K562 (cell line): ENCODE measurements around the gene SNRNP70.

Experiments
- CTCF ChIP-seq, 3 experiments: IDR thresholded peaks in 2 of 3; conservative IDR thresholded peaks in 1 of 3; 2 replicates each; pipeline ENCODE4 v1.5.1; 2011 to 2012; ENCODE audit warnings: low read length in 3 of 3, mild to moderate bottlenecking in 3 of 3, control low read depth in 2 of 3, improper control_type of control experiment in 1 of 3, inconsistent platforms in 1 of 3, low read depth in 1 of 3, mixed read lengths in 1 of 3, moderate library complexity in 1 of 3; ENCODE audit not compliant: insufficient read depth in 2 of 3
- JUNB ChIP-seq: fragments of 450-650 bp; formaldehyde crosslinking; conservative IDR thresholded peaks from 2 replicates; pipeline ENCODE4 v1.4.0; 2020; ENCODE audit warnings: mild to moderate bottlenecking
- KLF16 ChIP-seq: IDR thresholded peaks from 2 replicates; pipeline ENCODE4 v1.6.1; 2016; ENCODE audit warnings: antibody characterized with exemption
- NFYB ChIP-seq: IDR thresholded peaks from 2 replicates; pipeline ENCODE4 v1.6.1; 2011; ENCODE audit warnings: mild to moderate bottlenecking, moderate library complexity; ENCODE audit not compliant: insufficient read length; ENCODE audit errors: extremely low read depth
- TGIF2 ChIP-seq: sonication (generic); formaldehyde crosslinking; IDR thresholded peaks from 2 replicates; pipeline ENCODE4 v1.8.1; 2022; ENCODE audit warnings: mild to moderate bottlenecking, missing genetic modification reagents, moderate library complexity
- ZFPM2 ChIP-seq: fragments of 250-450 bp; sonication (Bioruptor Pico); IDR thresholded peaks from 2 replicates; pipeline ENCODE4 v1.5.1; 2022; ENCODE audit warnings: mild to moderate bottlenecking
- TF ChIP-seq, protein P1 (sequence below): fragments of 250-450 bp; sonication (Bioruptor Pico); IDR thresholded peaks from 2 replicates; pipeline ENCODE4 v1.4.0; 2020
- TF ChIP-seq, protein P2 (sequence below): sonication (generic); formaldehyde crosslinking; IDR thresholded peaks from 2 replicates; pipeline ENCODE4 v1.5.0; 2020; ENCODE audit warnings: missing genetic modification reagents

DNA sequence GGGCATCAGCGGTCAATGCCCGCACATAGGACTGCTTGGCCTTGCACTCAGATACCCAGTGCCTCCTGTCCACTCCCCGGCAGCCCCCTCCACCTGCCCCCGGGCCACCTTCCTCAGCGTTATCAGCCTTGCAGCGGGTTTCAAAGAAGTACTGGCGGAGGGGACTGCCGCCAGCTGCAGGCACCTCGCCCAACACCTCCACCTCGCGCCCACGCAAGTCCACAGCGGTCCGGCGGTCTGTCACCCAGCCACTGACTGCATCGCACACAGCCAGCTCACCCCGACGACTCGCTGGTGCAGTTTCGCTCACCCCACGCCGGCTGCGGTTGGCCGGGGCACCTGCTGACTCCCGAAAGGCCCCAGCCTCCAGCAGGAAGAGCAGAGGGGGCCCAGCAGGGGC lies 23.8 kb upstream of the SNRNP70 start:
- TF ChIP-seq ZFPM2, result no peak
- no peak for TF ChIP-seq KLF16
- TF ChIP-seq, protein P1, sequence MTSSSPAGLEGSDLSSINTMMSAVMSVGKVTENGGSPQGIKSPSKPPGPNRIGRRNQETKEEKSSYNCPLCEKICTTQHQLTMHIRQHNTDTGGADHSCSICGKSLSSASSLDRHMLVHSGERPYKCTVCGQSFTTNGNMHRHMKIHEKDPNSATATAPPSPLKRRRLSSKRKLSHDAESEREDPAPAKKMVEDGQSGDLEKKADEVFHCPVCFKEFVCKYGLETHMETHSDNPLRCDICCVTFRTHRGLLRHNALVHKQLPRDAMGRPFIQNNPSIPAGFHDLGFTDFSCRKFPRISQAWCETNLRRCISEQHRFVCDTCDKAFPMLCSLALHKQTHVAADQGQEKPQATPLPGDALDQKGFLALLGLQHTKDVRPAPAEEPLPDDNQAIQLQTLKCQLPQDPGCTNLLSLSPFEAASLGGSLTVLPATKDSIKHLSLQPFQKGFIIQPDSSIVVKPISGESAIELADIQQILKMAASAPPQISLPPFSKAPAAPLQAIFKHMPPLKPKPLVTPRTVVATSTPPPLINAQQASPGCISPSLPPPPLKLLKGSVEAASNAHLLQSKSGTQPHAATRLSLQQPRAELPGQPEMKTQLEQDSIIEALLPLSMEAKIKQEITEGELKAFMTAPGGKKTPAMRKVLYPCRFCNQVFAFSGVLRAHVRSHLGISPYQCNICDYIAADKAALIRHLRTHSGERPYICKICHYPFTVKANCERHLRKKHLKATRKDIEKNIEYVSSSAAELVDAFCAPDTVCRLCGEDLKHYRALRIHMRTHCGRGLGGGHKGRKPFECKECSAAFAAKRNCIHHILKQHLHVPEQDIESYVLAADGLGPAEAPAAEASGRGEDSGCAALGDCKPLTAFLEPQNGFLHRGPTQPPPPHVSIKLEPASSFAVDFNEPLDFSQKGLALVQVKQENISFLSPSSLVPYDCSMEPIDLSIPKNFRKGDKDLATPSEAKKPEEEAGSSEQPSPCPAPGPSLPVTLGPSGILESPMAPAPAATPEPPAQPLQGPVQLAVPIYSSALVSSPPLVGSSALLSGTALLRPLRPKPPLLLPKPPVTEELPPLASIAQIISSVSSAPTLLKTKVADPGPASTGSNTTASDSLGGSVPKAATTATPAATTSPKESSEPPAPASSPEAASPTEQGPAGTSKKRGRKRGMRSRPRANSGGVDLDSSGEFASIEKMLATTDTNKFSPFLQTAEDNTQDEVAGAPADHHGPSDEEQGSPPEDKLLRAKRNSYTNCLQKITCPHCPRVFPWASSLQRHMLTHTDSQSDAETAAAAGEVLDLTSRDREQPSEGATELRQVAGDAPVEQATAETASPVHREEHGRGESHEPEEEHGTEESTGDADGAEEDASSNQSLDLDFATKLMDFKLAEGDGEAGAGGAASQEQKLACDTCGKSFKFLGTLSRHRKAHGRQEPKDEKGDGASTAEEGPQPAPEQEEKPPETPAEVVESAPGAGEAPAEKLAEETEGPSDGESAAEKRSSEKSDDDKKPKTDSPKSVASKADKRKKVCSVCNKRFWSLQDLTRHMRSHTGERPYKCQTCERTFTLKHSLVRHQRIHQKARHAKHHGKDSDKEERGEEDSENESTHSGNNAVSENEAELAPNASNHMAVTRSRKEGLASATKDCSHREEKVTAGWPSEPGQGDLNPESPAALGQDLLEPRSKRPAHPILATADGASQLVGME (CRISPR knock-in tag), result no peak
- TF ChIP-seq, protein P2, sequence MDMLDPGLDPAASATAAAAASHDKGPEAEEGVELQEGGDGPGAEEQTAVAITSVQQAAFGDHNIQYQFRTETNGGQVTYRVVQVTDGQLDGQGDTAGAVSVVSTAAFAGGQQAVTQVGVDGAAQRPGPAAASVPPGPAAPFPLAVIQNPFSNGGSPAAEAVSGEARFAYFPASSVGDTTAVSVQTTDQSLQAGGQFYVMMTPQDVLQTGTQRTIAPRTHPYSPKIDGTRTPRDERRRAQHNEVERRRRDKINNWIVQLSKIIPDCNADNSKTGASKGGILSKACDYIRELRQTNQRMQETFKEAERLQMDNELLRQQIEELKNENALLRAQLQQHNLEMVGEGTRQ, result no peak
- TF ChIP-seq NFYB, result no peak
- TF ChIP-seq TGIF2 (CRISPR knock-in tag), result no peak
- no peak for TF ChIP-seq JUNB
- no peak for TF ChIP-seq CTCF (IDR thresholded peaks at IDR 0.05 in 2 of 3, conservative IDR thresholded peaks at IDR 0.05 in 1 of 3; ENCODE audit: insufficient read depth in 2 of 3, low read depth in 1 of 3, low read length in 3 of 3)
